Measurements from ENCODE around the gene TWSG1.
A peak's percentile ranks its signal among the peaks of the same experiment; 100 is the strongest.

Gene TWSG1

DNA sequence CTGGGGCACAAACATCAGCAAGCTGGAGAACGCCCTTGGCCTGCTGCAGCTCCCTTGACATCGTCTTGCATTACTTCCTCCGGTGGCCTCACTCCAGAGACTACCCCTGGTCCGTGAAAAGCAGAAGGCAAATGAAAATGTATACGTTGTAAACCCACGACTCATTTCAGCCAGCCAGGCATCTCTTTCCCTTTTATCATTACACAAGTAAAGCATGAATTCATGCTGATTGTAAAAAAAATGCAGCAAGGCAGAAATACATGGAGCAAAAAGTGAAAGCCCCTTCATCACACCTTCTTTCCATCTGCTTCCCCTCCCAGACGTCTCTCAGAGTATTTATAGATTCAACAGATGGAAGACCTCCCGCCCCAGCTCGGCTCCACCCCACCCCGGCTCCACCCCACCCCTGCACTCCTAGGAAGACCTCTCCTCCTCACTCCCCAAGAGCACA, 99.1 kb downstream of the TWSG1 start:
- no peak overlapping the region for H2BK120ac ChIP-seq (ENCODE audit: low read depth, low read length)

GRCh38 chr18:9434122-9434701, 99.6 kb downstream of the TWSG1 start:
- no peaks in the 10 kb centered on the region for H3K9me3 ChIP-seq (ENCODE audit: control insufficient read depth, low read length)
- DNase-seq, result no peak
- H3K79me1 ChIP-seq (replicated peaks; ENCODE audit: low read length, poor library complexity, severe bottlenecking), result no peaks in the 10 kb centered on the region
- WGBS, result 86% methylated on average over 18 of the region's 18 CpGs
- no peak overlapping the region for H3K9ac ChIP-seq (ENCODE audit: low read length)
- no peak overlapping the region for H2AK5ac ChIP-seq (ENCODE audit: low read length, severe bottlenecking)
- H3K18ac ChIP-seq (ENCODE audit: low read depth in 1 of 2, low read length in 2 of 2), result peak overlapping the region in 1 of 2 experiments; percentile 2
- no peak overlapping the region for H3K4me2 ChIP-seq (ENCODE audit: low read length, poor library complexity, severe bottlenecking)
- H2AFZ ChIP-seq (ENCODE audit: low read depth, low read length), result no peak overlapping the region
- H3K36me3 ChIP-seq (ENCODE audit: control insufficient read depth in 1 of 2, insufficient read depth in 2 of 2, low read depth in 1 of 2, low read length in 2 of 2), result no peaks in the 10 kb centered on the region
- H3K4ac ChIP-seq (ENCODE audit: low read depth in 1 of 2, low read length in 2 of 2), result no peak overlapping the region
- no peak overlapping the region for H4K8ac ChIP-seq (ENCODE audit: low read length)
- H3K23ac ChIP-seq (ENCODE audit: low read length in 2 of 2), result no peak overlapping the region
- H3K27ac ChIP-seq (ENCODE audit: low read length, poor library complexity, severe bottlenecking), result no peak overlapping the region
- H3K4me1 ChIP-seq (ENCODE audit: control insufficient read depth, insufficient read depth, low read depth, low read length), result peaks cover 3% of the 10 kb centered on the region
- H2BK5ac ChIP-seq (ENCODE audit: low read depth, low read length, poor library complexity, severe bottlenecking), result no peak overlapping the region
- H3K4me3 ChIP-seq (ENCODE audit: insufficient read depth in 1 of 2, low read depth in 1 of 2, low read length in 2 of 2), result no peak overlapping the region
- H2BK15ac ChIP-seq (ENCODE audit: low read depth, poor library complexity, severe bottlenecking), result no peak overlapping the region
- no peak overlapping the region for H2BK12ac ChIP-seq (ENCODE audit: low read length in 2 of 2)
- no peaks in the 10 kb centered on the region for H3K27me3 ChIP-seq (ENCODE audit: control insufficient read depth in 1 of 2, insufficient read depth in 1 of 2, low read length in 2 of 2)
- no peak overlapping the region for H2BK120ac ChIP-seq (ENCODE audit: low read depth, low read length)
- H4K91ac ChIP-seq (ENCODE audit: low read length), result peak overlapping the region; percentile 25
- H3K14ac ChIP-seq (ENCODE audit: low read length in 2 of 2), result no peak overlapping the region

More for the DNA sequence above, 99.1 kb downstream of the TWSG1 start:
- Histone ChIP-seq H2BK12ac (ENCODE audit: low read length in 2 of 2) (no peak overlapping the region), H3K27me3 (ENCODE audit: control insufficient read depth in 1 of 2, insufficient read depth in 1 of 2, low read length in 2 of 2) (no peaks in the 10 kb centered on the region), H2BK5ac (ENCODE audit: low read depth, low read length, poor library complexity, severe bottlenecking) (no peak overlapping the region), H3K14ac (ENCODE audit: low read length in 2 of 2) (no peak overlapping the region), H2AFZ (ENCODE audit: low read depth, low read length) (no peak overlapping the region), H3K4me2 (ENCODE audit: low read length, poor library complexity, severe bottlenecking) (no peak overlapping the region), H2BK15ac (ENCODE audit: low read depth, poor library complexity, severe bottlenecking) (no peak overlapping the region), H3K4me3 (ENCODE audit: insufficient read depth in 1 of 2, low read depth in 1 of 2, low read length in 2 of 2) (no peak overlapping the region), H3K36me3 (ENCODE audit: control insufficient read depth in 1 of 2, insufficient read depth in 2 of 2, low read depth in 1 of 2, low read length in 2 of 2) (no peaks in the 10 kb centered on the region), H3K9ac (ENCODE audit: low read length) (no peak overlapping the region), H3K18ac (ENCODE audit: low read depth in 1 of 2, low read length in 2 of 2) (no peak overlapping the region), H4K8ac (ENCODE audit: low read length) (no peak overlapping the region), H3K4ac (ENCODE audit: low read depth in 1 of 2, low read length in 2 of 2) (no peak overlapping the region), H3K4me1 (ENCODE audit: control insufficient read depth, insufficient read depth, low read depth, low read length) (peaks cover 3% of the 10 kb centered on the region), H3K27ac (ENCODE audit: low read length, poor library complexity, severe bottlenecking) (no peak overlapping the region), H4K91ac (ENCODE audit: low read length) (no peak overlapping the region), H3K9me3 (ENCODE audit: control insufficient read depth, low read length) (no peaks in the 10 kb centered on the region), H3K79me1 (replicated peaks; ENCODE audit: low read length, poor library complexity, severe bottlenecking) (no peaks in the 10 kb centered on the region), H3K23ac (ENCODE audit: low read length in 2 of 2) (no peak overlapping the region), H2AK5ac (ENCODE audit: low read length, severe bottlenecking) (no peak overlapping the region)
- peak; percentile 34 for DNase-seq
- 54% methylated on average over 8 of the region's 10 CpGs for WGBS

DNA sequence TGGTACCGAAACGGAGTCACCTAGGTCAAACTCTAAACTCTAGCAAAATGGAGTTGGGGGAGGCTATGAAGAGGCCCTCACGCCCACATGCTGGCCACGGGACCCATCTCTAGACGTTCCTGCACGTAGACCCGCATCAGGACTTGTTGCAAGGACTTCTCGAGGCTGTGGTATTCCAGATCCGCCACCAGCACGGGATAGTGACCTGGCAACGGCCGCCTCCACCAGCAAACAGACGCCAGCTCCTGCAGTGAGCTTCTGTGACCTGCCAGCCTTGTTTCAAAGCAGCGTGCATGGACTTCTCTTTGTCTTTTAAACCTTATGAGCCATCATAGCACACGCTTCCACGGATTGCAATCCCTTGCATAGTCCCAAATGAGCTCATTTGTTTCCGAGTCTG, 100.5 kb downstream of the TWSG1 start:
- H3K14ac ChIP-seq (ENCODE audit: low read length in 2 of 2), result no peak overlapping the region
- H2BK15ac ChIP-seq (ENCODE audit: low read depth, poor library complexity, severe bottlenecking), result no peak overlapping the region
- no peak overlapping the region for H3K9ac ChIP-seq (ENCODE audit: low read length)
- peaks cover 3% of the 10 kb centered on the region for H3K4me1 ChIP-seq (ENCODE audit: control insufficient read depth, insufficient read depth, low read depth, low read length)
- no peak overlapping the region for H3K4ac ChIP-seq (ENCODE audit: low read depth in 1 of 2, low read length in 2 of 2)
- no peak overlapping the region for H2BK12ac ChIP-seq (ENCODE audit: low read length in 2 of 2)
- no peaks in the 10 kb centered on the region for H3K79me1 ChIP-seq (replicated peaks; ENCODE audit: low read length, poor library complexity, severe bottlenecking)
- H3K27ac ChIP-seq (ENCODE audit: low read length, poor library complexity, severe bottlenecking), result no peak overlapping the region
- WGBS, result 97% methylated on average over 14 of the region's 17 CpGs
- no peak overlapping the region for H2AK5ac ChIP-seq (ENCODE audit: low read length, severe bottlenecking)
- no peaks in the 10 kb centered on the region for H3K27me3 ChIP-seq (ENCODE audit: control insufficient read depth in 1 of 2, insufficient read depth in 1 of 2, low read length in 2 of 2)
- H2AFZ ChIP-seq (ENCODE audit: low read depth, low read length), result no peak overlapping the region
- no peaks in the 10 kb centered on the region for H3K36me3 ChIP-seq (ENCODE audit: control insufficient read depth in 1 of 2, insufficient read depth in 2 of 2, low read depth in 1 of 2, low read length in 2 of 2)
- H3K18ac ChIP-seq (ENCODE audit: low read depth in 1 of 2, low read length in 2 of 2), result no peak overlapping the region
- H4K8ac ChIP-seq (ENCODE audit: low read length), result no peak overlapping the region
- H4K91ac ChIP-seq (ENCODE audit: low read length), result no peak overlapping the region
- DNase-seq, result no peak
- H3K4me3 ChIP-seq (ENCODE audit: insufficient read depth in 1 of 2, low read depth in 1 of 2, low read length in 2 of 2), result no peak overlapping the region
- H3K23ac ChIP-seq (ENCODE audit: low read length in 2 of 2), result no peak overlapping the region
- H3K4me2 ChIP-seq (ENCODE audit: low read length, poor library complexity, severe bottlenecking), result no peak overlapping the region
- no peaks in the 10 kb centered on the region for H3K9me3 ChIP-seq (ENCODE audit: control insufficient read depth, low read length)
- no peak overlapping the region for H2BK120ac ChIP-seq (ENCODE audit: low read depth, low read length)
- H2BK5ac ChIP-seq (ENCODE audit: low read depth, low read length, poor library complexity, severe bottlenecking), result no peak overlapping the region

DNA sequence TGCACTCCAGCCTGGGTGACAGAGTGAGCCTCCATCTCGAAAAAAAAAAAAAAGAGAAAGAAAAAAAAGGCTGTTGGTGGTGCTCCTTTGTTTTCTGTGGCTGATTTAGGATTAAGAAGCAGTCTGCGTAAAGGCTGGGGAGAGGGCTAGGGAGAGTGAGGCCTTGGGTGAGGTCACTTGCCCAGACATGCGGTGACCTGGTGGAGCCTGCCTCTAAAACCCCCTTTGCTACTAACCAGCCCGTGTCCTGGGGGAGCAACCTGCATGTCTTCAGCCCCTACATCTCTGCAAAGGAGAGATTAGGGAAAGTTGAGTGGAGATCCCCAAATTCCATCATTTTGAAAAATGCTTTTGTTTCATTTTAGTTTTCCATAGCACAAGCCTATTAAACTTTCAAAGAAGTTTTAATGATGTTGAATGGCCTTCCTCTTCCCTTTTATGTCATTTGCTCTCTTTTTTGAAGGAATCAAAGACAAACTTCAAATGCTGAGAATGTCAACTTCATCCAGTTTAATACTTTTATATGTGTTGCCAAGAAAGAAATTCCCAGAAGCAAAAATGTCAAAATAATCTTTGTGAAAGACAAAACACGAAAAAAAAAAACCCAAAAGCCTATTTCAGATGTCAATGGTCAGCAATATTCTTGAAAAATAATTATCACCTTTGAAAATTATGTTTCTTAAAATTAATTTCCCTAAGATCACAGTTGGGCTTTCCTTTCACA, 101.8 kb downstream of the TWSG1 start:
- H2AK5ac ChIP-seq (ENCODE audit: low read length, severe bottlenecking), result no peak overlapping the region
- no peaks in the 10 kb centered on the region for H3K79me1 ChIP-seq (replicated peaks; ENCODE audit: low read length, poor library complexity, severe bottlenecking)
- H4K91ac ChIP-seq (ENCODE audit: low read length), result no peak overlapping the region
- no peak overlapping the region for H2BK15ac ChIP-seq (ENCODE audit: low read depth, poor library complexity, severe bottlenecking)
- no peaks in the 10 kb centered on the region for H3K9me3 ChIP-seq (ENCODE audit: control insufficient read depth, low read length)
- peak overlapping the region; percentile 20 for H3K9ac ChIP-seq (ENCODE audit: low read length)
- no peak overlapping the region for H3K4me2 ChIP-seq (ENCODE audit: low read length, poor library complexity, severe bottlenecking)
- no peak for DNase-seq
- H3K4me1 ChIP-seq (ENCODE audit: control insufficient read depth, insufficient read depth, low read depth, low read length), result peaks cover 3% of the 10 kb centered on the region
- no peak overlapping the region for H2BK5ac ChIP-seq (ENCODE audit: low read depth, low read length, poor library complexity, severe bottlenecking)
- no peak overlapping the region for H3K14ac ChIP-seq (ENCODE audit: low read length in 2 of 2)
- no peak overlapping the region for H3K4me3 ChIP-seq (ENCODE audit: insufficient read depth in 1 of 2, low read depth in 1 of 2, low read length in 2 of 2)
- H2BK120ac ChIP-seq (ENCODE audit: low read depth, low read length), result no peak overlapping the region
- H2BK12ac ChIP-seq (ENCODE audit: low read length in 2 of 2), result no peak overlapping the region
- no peaks in the 10 kb centered on the region for H3K27me3 ChIP-seq (ENCODE audit: control insufficient read depth in 1 of 2, insufficient read depth in 1 of 2, low read length in 2 of 2)
- H2AFZ ChIP-seq (ENCODE audit: low read depth, low read length), result no peak overlapping the region
- H3K4ac ChIP-seq (ENCODE audit: low read depth in 1 of 2, low read length in 2 of 2), result no peak overlapping the region
- no peak overlapping the region for H4K8ac ChIP-seq (ENCODE audit: low read length)
- WGBS, result 83% methylated on average over 2 of the region's 5 CpGs
- no peak overlapping the region for H3K27ac ChIP-seq (ENCODE audit: low read length, poor library complexity, severe bottlenecking)
- no peak overlapping the region for H3K23ac ChIP-seq (ENCODE audit: low read length in 2 of 2)
- no peaks in the 10 kb centered on the region for H3K36me3 ChIP-seq (ENCODE audit: control insufficient read depth in 1 of 2, insufficient read depth in 2 of 2, low read depth in 1 of 2, low read length in 2 of 2)
- no peak overlapping the region for H3K18ac ChIP-seq (ENCODE audit: low read depth in 1 of 2, low read length in 2 of 2)
